Measurements from ENCODE around the gene LHPP. TPM values are rescaled to one million over a fixed set of nuclear protein-coding genes. Genes with fewer than 3 reads are reported as not detected.

Gene LHPP
- total and polyA plus RNA-seq, 2 experiments from 2014 or later, result 19.1 to 40.6 TPM

- Histone ChIP-seq H3K27ac (no peak overlapping the region), H3K4me1 (ENCODE audit: low read depth) (no peaks in the 10 kb centered on the region), H3K27me3 (no peaks in the 10 kb centered on the region), H3K36me3 (no peaks in the 10 kb centered on the region), H3K9me3 (ENCODE audit: low read depth) (no peaks in the 10 kb centered on the region), H3K4me3 (no peak overlapping the region)
- TF ChIP-seq CTCF (IDR thresholded peaks at IDR 0.05; ENCODE audit: low read depth, low read length), result no peak
- no peak for DNase-seq (ENCODE audit: low read depth in 1 of 2, low spot score in 1 of 2)
Measured at GRCh38 chr10:124597846-124598165, 136.2 kb downstream of the LHPP start.

GRCh38 chr10:124598196-124598595 lies 136.6 kb downstream of the LHPP start:
- H3K27ac ChIP-seq, result no peak overlapping the region
- H3K9me3 ChIP-seq (ENCODE audit: low read depth), result no peaks in the 10 kb centered on the region
- H3K4me1 ChIP-seq (ENCODE audit: low read depth), result no peaks in the 10 kb centered on the region
- no peak for DNase-seq (ENCODE audit: low read depth in 1 of 2, low spot score in 1 of 2)
- H3K4me3 ChIP-seq, result no peak overlapping the region
- H3K36me3 ChIP-seq, result no peaks in the 10 kb centered on the region
- H3K27me3 ChIP-seq, result no peaks in the 10 kb centered on the region
- no peak for TF ChIP-seq CTCF (IDR thresholded peaks at IDR 0.05; ENCODE audit: low read depth, low read length)

GRCh38 chr10:124598773-124599587 lies 137.4 kb downstream of the LHPP start:
- H3K27me3 ChIP-seq, result no peaks in the 10 kb centered on the region
- no peaks in the 10 kb centered on the region for H3K36me3 ChIP-seq
- no peak for DNase-seq (ENCODE audit: low read depth in 1 of 2, low spot score in 1 of 2)
- TF ChIP-seq CTCF (IDR thresholded peaks at IDR 0.05; ENCODE audit: low read depth, low read length), result no peak
- no peaks in the 10 kb centered on the region for H3K4me1 ChIP-seq (ENCODE audit: low read depth)
- H3K27ac ChIP-seq, result no peak overlapping the region
- no peaks in the 10 kb centered on the region for H3K9me3 ChIP-seq (ENCODE audit: low read depth)
- H3K4me3 ChIP-seq, result no peak overlapping the region

- no peak for DNase-seq (ENCODE audit: low read depth in 1 of 2, low spot score in 1 of 2)
- no peak overlapping the region for H3K4me3 ChIP-seq
- no peak for TF ChIP-seq CTCF (IDR thresholded peaks at IDR 0.05; ENCODE audit: low read depth, low read length)
Measured at GRCh38 chr10:124599588-124600050, 138.0 kb downstream of the LHPP start.

GRCh38 chr10:124600051-124600880 lies 138.6 kb downstream of the LHPP start:
- Histone ChIP-seq H3K36me3 (no peaks in the 10 kb centered on the region), H3K27ac (no peak overlapping the region), H3K4me3 (no peak overlapping the region), H3K4me1 (ENCODE audit: low read depth) (no peaks in the 10 kb centered on the region), H3K9me3 (ENCODE audit: low read depth) (no peaks in the 10 kb centered on the region), H3K27me3 (no peaks in the 10 kb centered on the region)
- no peak for TF ChIP-seq CTCF (IDR thresholded peaks at IDR 0.05; ENCODE audit: low read depth, low read length)
- no peak for DNase-seq (ENCODE audit: low read depth in 1 of 2, low spot score in 1 of 2)

More at GRCh38 chr10:124599588-124600050, 138.0 kb downstream of the LHPP start:
- Histone ChIP-seq H3K36me3 (no peaks in the 10 kb centered on the region), H3K9me3 (ENCODE audit: low read depth) (no peaks in the 10 kb centered on the region), H3K4me1 (ENCODE audit: low read depth) (no peaks in the 10 kb centered on the region), H3K27ac (no peak overlapping the region), H3K27me3 (no peaks in the 10 kb centered on the region)
